HEK293 (cell line): ENCODE results near the gene NEMP1.

Source experiments
- EGR2 ChIP-seq: fragments of 450-650 bp; formaldehyde crosslinking; IDR thresholded peaks from 2 replicates; pipeline ENCODE4 v1.5.1; 2016; ENCODE audit warnings: low read depth, missing biosample characterization, missing genetic modification characterization
- HOXC10 ChIP-seq: sonication (generic); formaldehyde crosslinking; IDR thresholded peaks from 2 replicates; pipeline ENCODE4 v1.8.1; 2023; ENCODE audit warnings: mild to moderate bottlenecking, missing genetic modification reagents
- KLF16 ChIP-seq: fragments of 450-650 bp; formaldehyde crosslinking; IDR thresholded peaks from 2 replicates; pipeline ENCODE4 v1.5.1; 2017; ENCODE audit warnings: missing biosample characterization, missing genetic modification characterization
- KLF8 ChIP-seq: fragments of 450-650 bp; formaldehyde crosslinking; IDR thresholded peaks from 2 replicates; pipeline ENCODE4 v1.5.1; 2016; ENCODE audit warnings: missing biosample characterization, missing genetic modification characterization
- PRDM10 ChIP-seq: fragments of 450-650 bp; formaldehyde crosslinking; IDR thresholded peaks from 2 replicates; pipeline ENCODE4 v1.5.1; 2016; ENCODE audit warnings: missing biosample characterization, missing genetic modification characterization
- RBAK ChIP-seq: fragments of 450-650 bp; formaldehyde crosslinking; IDR thresholded peaks from 2 replicates; pipeline ENCODE4 v1.5.1; 2016; ENCODE audit warnings: missing biosample characterization, missing genetic modification characterization
- WT1 ChIP-seq: fragments of 450-650 bp; formaldehyde crosslinking; IDR thresholded peaks from 2 replicates; pipeline ENCODE4 v1.5.1; 2016; ENCODE audit warnings: missing biosample characterization, missing genetic modification characterization
- ZEB2 ChIP-seq: fragments of 450-650 bp; formaldehyde crosslinking; IDR thresholded peaks from 2 replicates; pipeline ENCODE4 v1.5.1; 2016; ENCODE audit warnings: missing biosample characterization, missing genetic modification characterization
- ZNF10 ChIP-seq: fragments of 450-650 bp; formaldehyde crosslinking; IDR thresholded peaks from 2 replicates; pipeline ENCODE4 v1.5.1; 2017; ENCODE audit warnings: missing biosample characterization, missing genetic modification characterization
- ZNF112 ChIP-seq: fragments of 450-650 bp; formaldehyde crosslinking; IDR thresholded peaks from 2 replicates; pipeline ENCODE4 v1.5.0; 2017; ENCODE audit warnings: missing biosample characterization, missing genetic modification characterization
- ZNF138 ChIP-seq: fragments of 450-650 bp; formaldehyde crosslinking; IDR thresholded peaks from 2 replicates; pipeline ENCODE4 v1.5.1; 2016; ENCODE audit warnings: missing biosample characterization, missing genetic modification characterization, borderline replicate concordance
- ZNF184 ChIP-seq: fragments of 450-650 bp; IDR thresholded peaks from 2 replicates; pipeline ENCODE4 v1.5.1; 2018; ENCODE audit warnings: missing biosample characterization, mild to moderate bottlenecking, missing genetic modification characterization
- ZNF211 ChIP-seq: fragments of 450-650 bp; formaldehyde crosslinking; IDR thresholded peaks from 2 replicates; pipeline ENCODE4 v1.5.1; 2016; ENCODE audit warnings: low read depth, missing biosample characterization, missing genetic modification characterization
- ZNF266 ChIP-seq: fragments of 450-650 bp; formaldehyde crosslinking; IDR thresholded peaks from 2 replicates; pipeline ENCODE4 v1.5.1; 2016; ENCODE audit warnings: missing biosample characterization, missing genetic modification characterization, low read depth
- ZNF341 ChIP-seq: fragments of 450-650 bp; formaldehyde crosslinking; IDR thresholded peaks from 2 replicates; pipeline ENCODE4; 2016; ENCODE audit warnings: low read depth, missing biosample characterization, missing genetic modification characterization
- ZNF354C ChIP-seq: fragments of 450-650 bp; formaldehyde crosslinking; IDR thresholded peaks from 2 replicates; pipeline ENCODE4 v1.5.1; 2016; ENCODE audit warnings: missing biosample characterization, missing genetic modification characterization, low read depth, borderline replicate concordance
- ZNF423 ChIP-seq: fragments of 450-650 bp; formaldehyde crosslinking; IDR thresholded peaks from 2 replicates; pipeline ENCODE4 v1.5.1; 2016; ENCODE audit warnings: missing biosample characterization, missing genetic modification characterization
- ZNF426 ChIP-seq: fragments of 450-650 bp; formaldehyde crosslinking; IDR thresholded peaks from 2 replicates; pipeline ENCODE4 v1.5.1; 2017; ENCODE audit warnings: missing biosample characterization, missing genetic modification characterization, mild to moderate bottlenecking, inconsistent platforms, moderate library complexity
- ZNF433 ChIP-seq: fragments of 450-650 bp; formaldehyde crosslinking; IDR thresholded peaks from 2 replicates; pipeline ENCODE4 v1.5.1; 2016; ENCODE audit warnings: missing biosample characterization, missing genetic modification characterization, low read depth
- ZNF449 ChIP-seq: fragments of 450-650 bp; formaldehyde crosslinking; IDR thresholded peaks from 2 replicates; pipeline ENCODE4 v1.5.1; 2017; ENCODE audit warnings: missing biosample characterization, mild to moderate bottlenecking, missing genetic modification characterization, moderate library complexity
- ZNF473 ChIP-seq: fragments of 450-650 bp; formaldehyde crosslinking; IDR thresholded peaks from 2 replicates; pipeline ENCODE4 v1.5.1; 2017; ENCODE audit warnings: missing biosample characterization, missing genetic modification characterization
- ZNF518A ChIP-seq: fragments of 450-650 bp; formaldehyde crosslinking; conservative IDR thresholded peaks from 2 replicates; pipeline ENCODE4 v1.5.1; 2016; ENCODE audit warnings: low read depth, missing biosample characterization, missing genetic modification characterization
- ZNF658 ChIP-seq: fragments of 450-650 bp; formaldehyde crosslinking; IDR thresholded peaks from 2 replicates; pipeline ENCODE4; 2016; ENCODE audit warnings: missing biosample characterization, missing genetic modification characterization
- ZNF670 ChIP-seq: fragments of 450-650 bp; formaldehyde crosslinking; IDR thresholded peaks from 2 replicates; pipeline ENCODE4 v1.5.1; 2016; ENCODE audit warnings: missing biosample characterization, missing genetic modification characterization, low read depth
- TF ChIP-seq, protein P1 (sequence below): fragments of 450-650 bp; formaldehyde crosslinking; IDR thresholded peaks from 2 replicates; pipeline ENCODE4 v1.5.1; 2016; ENCODE audit warnings: missing biosample characterization, missing genetic modification characterization
- TF ChIP-seq, protein P2 (sequence below): fragments of 450-650 bp; formaldehyde crosslinking; IDR thresholded peaks from 2 replicates; pipeline ENCODE4 v1.5.1; 2017; ENCODE audit warnings: missing biosample characterization, missing genetic modification characterization

NEMP1 gene

DNA sequence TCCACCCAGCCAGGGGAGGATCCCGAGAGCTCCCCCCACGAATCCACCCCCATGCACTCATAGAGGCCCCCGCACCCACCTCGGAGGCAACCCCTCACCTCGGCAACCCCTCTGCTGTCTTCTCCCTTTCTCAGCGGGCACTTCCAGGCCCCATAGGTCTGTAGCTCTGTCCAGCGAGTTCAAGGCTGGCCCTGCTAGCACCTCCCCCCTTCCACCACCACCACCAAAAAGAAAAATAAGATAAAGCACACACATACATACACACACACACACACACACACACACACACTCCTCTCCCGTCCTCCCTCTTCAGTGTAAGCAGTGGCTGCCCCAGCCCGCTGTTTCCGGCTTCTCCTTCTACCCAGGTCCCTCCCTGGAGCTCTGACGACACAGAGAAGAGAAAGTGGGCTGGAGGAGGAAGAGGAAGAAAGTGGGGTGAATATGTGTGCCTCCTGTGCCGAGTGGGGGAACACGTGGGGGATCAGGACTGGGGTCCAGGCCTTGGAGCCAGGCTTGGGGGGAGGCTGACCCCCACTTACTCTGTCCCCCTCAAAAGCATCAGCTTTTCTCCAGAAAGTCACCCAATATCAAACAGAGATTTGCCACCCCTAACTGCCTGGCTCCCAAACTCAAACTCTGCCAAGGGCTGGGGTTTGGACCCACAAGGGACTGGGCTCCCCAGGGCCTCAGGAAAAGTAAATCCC lies 32.6 kb upstream of the NEMP1 start, which contains the start of gene STAT6 (continued):
- TF ChIP-seq KLF8 (tag by site-specific recombination) (0 out of 2 replicates have a peak, but pooled peaks have one; percentile 10), ZNF518A (tag by site-specific recombination) (no peak), WT1 (peak; percentile 21; the same call in 1 of the 2 replicates), ZNF423 (peak; percentile 67; the same call in 1 of the 2 replicates), EGR2 (tag by site-specific recombination) (peak; percentile 33; the same call in 1 of the 2 replicates), ZNF658 (tag by site-specific recombination) (no peak), ZNF184 (tag by site-specific recombination) (no peak), ZNF433 (tag by site-specific recombination) (no peak), HOXC10 (CRISPR knock-in tag) (no peak), ZNF341 (tag by site-specific recombination) (no peak; the same call in 1 of the 2 replicates), ZNF426 (tag by site-specific recombination) (no peak), KLF16 (tag by site-specific recombination) (no peak), ZNF112 (tag by site-specific recombination) (no peak), ZNF10 (tag by site-specific recombination) (no peak; the same call in 1 of the 2 replicates), ZNF670 (no peak), ZNF354C (tag by site-specific recombination) (no peak), ZNF449 (no peak), ZNF211 (no peak), ZEB2 (tag by site-specific recombination) (no peak), PRDM10 (tag by site-specific recombination) (0 out of 2 replicates have a peak, but pooled peaks have one; percentile 16), ZNF266 (tag by site-specific recombination) (0 out of 2 replicates have a peak, but pooled peaks have one; percentile 42), ZNF473 (tag by site-specific recombination) (no peak), RBAK (tag by site-specific recombination) (peak; percentile 24; the same call in 1 of the 2 replicates), ZNF138 (tag by site-specific recombination) (no peak)
- TF ChIP-seq, protein P1, sequence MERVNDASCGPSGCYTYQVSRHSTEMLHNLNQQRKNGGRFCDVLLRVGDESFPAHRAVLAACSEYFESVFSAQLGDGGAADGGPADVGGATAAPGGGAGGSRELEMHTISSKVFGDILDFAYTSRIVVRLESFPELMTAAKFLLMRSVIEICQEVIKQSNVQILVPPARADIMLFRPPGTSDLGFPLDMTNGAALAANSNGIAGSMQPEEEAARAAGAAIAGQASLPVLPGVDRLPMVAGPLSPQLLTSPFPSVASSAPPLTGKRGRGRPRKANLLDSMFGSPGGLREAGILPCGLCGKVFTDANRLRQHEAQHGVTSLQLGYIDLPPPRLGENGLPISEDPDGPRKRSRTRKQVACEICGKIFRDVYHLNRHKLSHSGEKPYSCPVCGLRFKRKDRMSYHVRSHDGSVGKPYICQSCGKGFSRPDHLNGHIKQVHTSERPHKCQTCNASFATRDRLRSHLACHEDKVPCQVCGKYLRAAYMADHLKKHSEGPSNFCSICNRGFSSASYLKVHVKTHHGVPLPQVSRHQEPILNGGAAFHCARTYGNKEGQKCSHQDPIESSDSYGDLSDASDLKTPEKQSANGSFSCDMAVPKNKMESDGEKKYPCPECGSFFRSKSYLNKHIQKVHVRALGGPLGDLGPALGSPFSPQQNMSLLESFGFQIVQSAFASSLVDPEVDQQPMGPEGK (tag by site-specific recombination) = peak; percentile 55
- TF ChIP-seq, protein P2, sequence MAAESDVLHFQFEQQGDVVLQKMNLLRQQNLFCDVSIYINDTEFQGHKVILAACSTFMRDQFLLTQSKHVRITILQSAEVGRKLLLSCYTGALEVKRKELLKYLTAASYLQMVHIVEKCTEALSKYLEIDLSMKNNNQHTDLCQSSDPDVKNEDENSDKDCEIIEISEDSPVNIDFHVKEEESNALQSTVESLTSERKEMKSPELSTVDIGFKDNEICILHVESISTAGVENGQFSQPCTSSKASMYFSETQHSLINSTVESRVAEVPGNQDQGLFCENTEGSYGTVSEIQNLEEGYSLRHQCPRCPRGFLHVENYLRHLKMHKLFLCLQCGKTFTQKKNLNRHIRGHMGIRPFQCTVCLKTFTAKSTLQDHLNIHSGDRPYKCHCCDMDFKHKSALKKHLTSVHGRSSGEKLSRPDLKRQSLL = no peak
